A673 (cell line): ENCODE data around the gene USP20.

ENCODE experiments used
- CTCF ChIP-seq: fragments of 300-800, 200-600 bp; sonication (generic); conservative IDR thresholded peaks from 2 replicates; pipeline ENCODE4 v1.5.1; 2017; ENCODE audit warnings: low read depth, mild to moderate bottlenecking, antibody characterized with exemption, low read length, moderate library complexity, mixed read lengths
- EZH2 ChIP-seq: fragments of 200-600 bp; sonication (generic); IDR thresholded peaks from 2 replicates; pipeline ENCODE4 v1.6.1; 2017; ENCODE audit warnings: borderline replicate concordance, low read depth, mild to moderate bottlenecking, mixed read lengths, antibody characterized with exemption, low read length; ENCODE audit not compliant: poor library complexity, severe bottlenecking

DNA sequence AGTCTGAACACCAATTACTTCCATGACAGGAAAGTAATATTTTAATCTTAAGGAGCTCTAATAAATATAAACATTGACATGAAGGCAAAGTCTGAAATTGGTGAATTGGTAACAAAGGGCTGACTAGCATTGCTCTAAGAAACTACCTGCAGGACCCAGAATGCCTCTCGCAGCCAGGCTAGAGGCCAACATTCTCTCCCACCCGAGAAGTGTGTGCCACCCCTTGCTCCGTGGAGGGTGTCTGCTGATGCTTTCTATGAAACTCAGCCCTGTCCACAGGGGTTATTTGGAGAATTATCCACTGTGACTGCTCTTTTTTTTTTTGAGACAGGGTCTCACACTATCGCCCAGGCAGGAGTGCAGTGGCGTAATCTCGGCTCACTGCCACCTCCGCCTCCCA lies 81.4 kb downstream of the USP20 start:
- no peak for TF ChIP-seq CTCF
- TF ChIP-seq EZH2: no peak
